K562 (cell line): ENCODE results near the gene AHSA1. TPM values are rescaled to one million over a fixed set of nuclear protein-coding genes. Genes with fewer than 3 reads are reported as not detected.

Experiments
- ATAC-seq: fragments of 200-7000 bp; cut with Tn5 transposase; 3 replicates; pipeline ENCODE4 v1.9.1; 2020; ENCODE audit warnings: moderate library complexity
- BruUV-seq: library from RNA; stranded (reverse); fragments of 400-500 nt; replicated peaks from 2 replicates; lab custom pipeline; 2021; lab: Mats Ljungman, UMichigan
- CTCF ChIA-PET: fragments of 300-600 bp; formaldehyde crosslinking; extraction: SDS; loops from one replicate; lab custom pipeline; 2021; ENCODE audit warnings: low intra/inter-chr PET ratio; lab: Yijun Ruan, JAX
- POLR2A ChIA-PET: fragments of 300-600, 350-650 bp; sonication (Branson Sonifier 250); formaldehyde crosslinking; extraction: SDS; loops from one replicate; lab custom pipeline; 2021; ENCODE audit warnings: antibody characterized with exemption, inconsistent platforms; lab: Yijun Ruan, JAX
- DNase-seq, 4 experiments: peaks; one replicate each; pipeline versions ENCODE4 v3.0.0 to v3.0.0-alpha.2; 2011 to 2018; ENCODE audit warnings: low spot score in 3 of 4, mixed read lengths in 3 of 4; ENCODE audit errors: extremely low read depth in 1 of 4
- FAIRE-seq: peaks from 2 replicates; lab custom pipeline; 2011; peaks lifted over from hg19 to GRCh38; lab: Jason Lieb, UNC
- H2AFZ ChIP-seq: 2 replicates; pipeline ENCODE4 v1.6.0; 2011; ENCODE audit warnings: low read depth, low read length, control low read depth, inconsistent platforms
- H3K27ac ChIP-seq: fragments of 200-600 bp; 3 replicates; pipeline ENCODE4 v1.8.0; 2011; ENCODE audit warnings: low read depth, mild to moderate bottlenecking, control low read depth, inconsistent platforms, low read length, moderate library complexity, mixed read lengths; ENCODE audit errors: extremely low read depth
- H3K27me3 ChIP-seq, 2 experiments: fragments of 300-600 bp in 1 of 2; 2 replicates in 1 of 2; 3 replicates in 1 of 2; pipeline versions ENCODE4 v1.6.0 to v1.8.0; 2011; ENCODE audit warnings: inconsistent platforms in 2 of 2, low read length in 2 of 2, mild to moderate bottlenecking in 1 of 2, mixed read lengths in 1 of 2, moderate library complexity in 1 of 2; ENCODE audit not compliant: control insufficient read depth in 2 of 2, insufficient read depth in 2 of 2
- H3K36me3 ChIP-seq: fragments of 300-600 bp; 3 replicates; pipeline ENCODE4 v1.8.0; 2011; ENCODE audit warnings: mild to moderate bottlenecking, low read length, inconsistent platforms; ENCODE audit not compliant: control insufficient read depth, insufficient read depth
- H3K4me1 ChIP-seq, 2 experiments: fragments of 200-600 bp in 1 of 2; replicated peaks in 1 of 2; 2 replicates in 1 of 2; 3 replicates in 1 of 2; pipeline versions ENCODE4 v1.5.1 to v1.8.0; 2011; ENCODE audit warnings: inconsistent platforms in 2 of 2, low read length in 2 of 2, mild to moderate bottlenecking in 1 of 2, mixed read lengths in 1 of 2, moderate library complexity in 1 of 2; ENCODE audit not compliant: control insufficient read depth in 2 of 2, insufficient read depth in 2 of 2
- H3K4me2 ChIP-seq: 2 replicates; pipeline ENCODE4 v1.6.1; 2011; ENCODE audit warnings: low read length, control low read depth, inconsistent platforms, mixed read lengths; ENCODE audit not compliant: insufficient read depth
- H3K4me3 ChIP-seq: fragments of 200-600 bp; sonication (generic), shearing (Covaris generic); 2 replicates; pipeline ENCODE4 v1.5.1; 2016; ENCODE audit warnings: control low read depth, inconsistent platforms
- H3K79me2 ChIP-seq: fragments of 200-600 bp; 3 replicates; pipeline ENCODE4 v1.8.0; 2011; ENCODE audit warnings: low read length, inconsistent platforms; ENCODE audit not compliant: control insufficient read depth, insufficient read depth
- H3K9ac ChIP-seq, 2 experiments: 2 replicates each; pipeline versions ENCODE4 v1.6.0 to v1.6.1; 2011; ENCODE audit warnings: low read depth in 2 of 2, low read length in 2 of 2, control low read depth in 1 of 2, inconsistent platforms in 1 of 2, mild to moderate bottlenecking in 1 of 2, mixed read lengths in 1 of 2; ENCODE audit not compliant: insufficient read depth in 1 of 2
- H3K9me1 ChIP-seq: one replicate; pipeline ENCODE4 v1.6.0; 2011; ENCODE audit warnings: inconsistent platforms, mild to moderate bottlenecking, low read length, moderate library complexity; ENCODE audit not compliant: control insufficient read depth, insufficient read depth
- H3K9me3 ChIP-seq: replicated peaks from 2 replicates; pipeline ENCODE4 v1.5.1; 2011; ENCODE audit warnings: low read depth, low read length, inconsistent platforms; ENCODE audit not compliant: control insufficient read depth, insufficient read depth
- H4K20me1 ChIP-seq: replicated peaks from 2 replicates; pipeline ENCODE4 v1.6.1; 2011; ENCODE audit warnings: low read length, inconsistent platforms, mixed read lengths; ENCODE audit not compliant: control insufficient read depth, insufficient read depth
- ATF1 ChIP-seq, 2 experiments: fragments of 450-650 bp in 1 of 2; IDR thresholded peaks; 2 replicates each; pipeline ENCODE4 v1.6.1; 2016; ENCODE audit warnings: missing compliant biosample characterization in 1 of 2, missing genetic modification characterization in 1 of 2
- DPF2 ChIP-seq: fragments of 450-650 bp; IDR thresholded peaks from 2 replicates; pipeline ENCODE4 v1.6.1; 2016
- HNRNPLL ChIP-seq: fragments of 200-400 bp; formaldehyde crosslinking; IDR thresholded peaks from 2 replicates; pipeline ENCODE4 v1.6.1; 2017; ENCODE audit warnings: low read length, low read depth, mild to moderate bottlenecking; ENCODE audit not compliant: poor library complexity, severe bottlenecking
- KLF6 ChIP-seq: fragments of 250-450 bp; sonication (Bioruptor Pico); IDR thresholded peaks from 2 replicates; pipeline ENCODE4 v1.4.0; 2020; ENCODE audit warnings: mild to moderate bottlenecking, moderate library complexity, borderline replicate concordance
- NR4A1 ChIP-seq, 2 experiments: fragments of 250-450 bp in 1 of 2; fragments of 450-650 bp in 1 of 2; sonication (Bioruptor Pico) in 1 of 2; IDR thresholded peaks; 2 replicates each; pipeline versions ENCODE4 v1.4.0 to v1.6.1; 2016 to 2020; ENCODE audit warnings: mild to moderate bottlenecking in 2 of 2, missing compliant biosample characterization in 1 of 2, missing genetic modification characterization in 1 of 2, moderate library complexity in 1 of 2
- ZNF23 ChIP-seq: fragments of 250-450 bp; sonication (Bioruptor Pico); IDR thresholded peaks from 2 replicates; pipeline ENCODE4 v1.4.0; 2020; ENCODE audit warnings: mild to moderate bottlenecking
- ZNF354B ChIP-seq: fragments of 250-450 bp; sonication (Bioruptor Pico); IDR thresholded peaks from 2 replicates; pipeline ENCODE4 v1.4.0; 2020
- WGBS: fragments of 100-300 bp; shearing (Covaris generic); methylation state at CpG from one replicate; pipeline ENCODE4 v1.1.6; 2016; ENCODE audit warnings: low coverage, mixed read lengths; ENCODE audit not compliant: insufficient coverage; ENCODE audit errors: missing lambda C conversion rate; 5-methylcytosine and 5-hydroxymethylcytosine counted together
- in situ Hi-C: fragments of 300-500 bp; cut with MboI; formaldehyde crosslinking; loops from 4 replicates; pipeline ENCODE4 v1.15.0; 2018; ENCODE audit warnings: inconsistent platforms, mixed read lengths
- intact Hi-C: fragments of 100-400 bp; cut with micrococcal nuclease; formaldehyde crosslinking; loops from 2 replicates; pipeline ENCODE4 v1.14.2; 2022
- polyA plus RNA-seq, 8 experiments: library from polyadenylated mRNA; depleted of rRNA in 4 of 8; stranded (reverse) in 5 of 8; unstranded in 3 of 8; fragments of >200 nt; fragmentation: Nextera tagmentation in 2 of 8; fragmentation: Illumina TruSeq in 1 of 8; extraction: Ambion mirVana in 2 of 8; extraction: Trizol in 1 of 8; gene quantifications; 2 replicates each; pipeline versions ENCODE4 v1.2.1 to v1.2.3, GENCODE V29; 2011 to 2014; ENCODE audit warnings: inconsistent platforms in 1 of 8, missing spikeins in 1 of 8
- total RNA-seq, 7 experiments: library from RNA; depleted of rRNA in 6 of 7; stranded (reverse); fragments of >200 nt in 6 of 7; fragmentation: Illumina TruSeq in 2 of 7; extraction: Trizol in 2 of 7; gene quantifications; 2 replicates each; pipeline versions ENCODE4 v1.2.1 to v1.2.3, GENCODE V29; 2011 to 2021; ENCODE audit warnings: low replicate concordance in 1 of 7
- TF ChIP-seq, protein P1 (sequence below): fragments of 450-650 bp; IDR thresholded peaks from 2 replicates; pipeline ENCODE4 v1.6.1; 2017; ENCODE audit warnings: mild to moderate bottlenecking, moderate library complexity
- TF ChIP-seq, protein P2 (sequence below): fragments of 200-600 bp; sonication (generic); IDR thresholded peaks from one replicate; pipeline ENCODE4 v1.6.1; 2012; ENCODE audit warnings: mild to moderate bottlenecking, low read depth, low read length, inconsistent platforms

AHSA1 gene
- total and polyA plus RNA-seq, 9 of the 15 experiments (the other 6 are each of a cell fraction or from before 2014, with no cell fraction given), result 41.4 to 317 (median 184) TPM

DNA sequence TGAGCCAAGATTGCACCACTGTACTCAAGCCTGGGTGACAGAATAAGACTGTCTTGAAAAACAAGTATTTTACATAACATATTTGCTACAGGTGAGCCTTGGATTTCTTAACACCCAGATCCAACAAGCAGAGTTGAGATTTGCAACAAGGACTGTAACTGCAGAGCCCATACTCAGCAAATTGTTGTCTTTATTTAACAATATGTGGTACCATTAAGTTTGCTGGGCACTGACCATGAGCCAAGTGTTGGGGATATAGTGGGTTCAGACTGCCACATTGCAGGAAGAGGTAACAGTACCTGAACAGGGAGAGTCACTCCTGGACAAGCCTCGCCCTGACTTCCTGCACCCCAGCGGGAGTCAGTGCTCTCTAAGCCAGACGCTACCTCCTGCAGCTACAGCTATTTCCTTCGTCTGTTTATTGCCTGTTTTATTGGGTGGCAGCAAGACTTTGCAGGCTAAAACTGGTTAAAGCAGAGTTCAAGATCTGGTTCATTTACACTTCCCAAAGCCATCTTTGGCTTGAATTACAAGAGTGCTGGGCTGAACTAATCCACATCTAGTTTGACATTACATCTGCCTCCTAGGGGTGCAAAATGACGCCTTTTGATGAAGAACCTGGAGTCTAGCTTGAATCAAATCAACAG, 12.5 kb downstream of the AHSA1 start:
- ChIA-PET POLR2A (interaction anchor here (2.2 kb wide), 1 partner anchor 12 kb away, joined by 7 read pairs; the partner anchor contains the start of genes AHSA1 and VIPAS39), CTCF (no interaction called here)
- Histone ChIP-seq H3K27ac (no peak overlapping the region), H3K9me3 (no peaks in the 10 kb centered on the region), H3K4me1 (peaks cover 0 to 2% of the 10 kb centered on the region in 2 experiments; a peak in 1 of 5 replicates), H3K4me3 (no peak overlapping the region), H3K79me2 (no peaks in the 10 kb centered on the region), H2AFZ (no peak overlapping the region), H3K4me2 (no peak overlapping the region), H3K27me3 (peaks cover 6 to 22% of the 10 kb centered on the region in 2 experiments; a peak in 4 of 5 replicates), H3K9me1 (no peaks in the 10 kb centered on the region), H3K9ac (no peak overlapping the region), H3K36me3 (peaks cover 35% of the 10 kb centered on the region; the same call in 2 of the 3 replicates), H4K20me1 (no peaks in the 10 kb centered on the region)
- TF ChIP-seq KLF6 (CRISPR knock-in tag) (no peak), DPF2 (no peak), HNRNPLL (no peak), ATF1 (CRISPR knock-in tag; IDR thresholded peaks at IDR 0.05) (no peak), ATF1 (tag; IDR thresholded peaks at IDR 0.05) (no peak), ZNF23 (CRISPR knock-in tag) (no peak), NR4A1 (CRISPR knock-in tag; IDR thresholded peaks at IDR 0.05) (no peak), NR4A1 (tag; IDR thresholded peaks at IDR 0.05) (no peak), ZNF354B (CRISPR knock-in tag) (no peak)
- TF ChIP-seq, protein P1, sequence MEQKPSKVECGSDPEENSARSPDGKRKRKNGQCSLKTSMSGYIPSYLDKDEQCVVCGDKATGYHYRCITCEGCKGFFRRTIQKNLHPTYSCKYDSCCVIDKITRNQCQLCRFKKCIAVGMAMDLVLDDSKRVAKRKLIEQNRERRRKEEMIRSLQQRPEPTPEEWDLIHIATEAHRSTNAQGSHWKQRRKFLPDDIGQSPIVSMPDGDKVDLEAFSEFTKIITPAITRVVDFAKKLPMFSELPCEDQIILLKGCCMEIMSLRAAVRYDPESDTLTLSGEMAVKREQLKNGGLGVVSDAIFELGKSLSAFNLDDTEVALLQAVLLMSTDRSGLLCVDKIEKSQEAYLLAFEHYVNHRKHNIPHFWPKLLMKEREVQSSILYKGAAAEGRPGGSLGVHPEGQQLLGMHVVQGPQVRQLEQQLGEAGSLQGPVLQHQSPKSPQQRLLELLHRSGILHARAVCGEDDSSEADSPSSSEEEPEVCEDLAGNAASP, result no peak
- TF ChIP-seq, protein P2, sequence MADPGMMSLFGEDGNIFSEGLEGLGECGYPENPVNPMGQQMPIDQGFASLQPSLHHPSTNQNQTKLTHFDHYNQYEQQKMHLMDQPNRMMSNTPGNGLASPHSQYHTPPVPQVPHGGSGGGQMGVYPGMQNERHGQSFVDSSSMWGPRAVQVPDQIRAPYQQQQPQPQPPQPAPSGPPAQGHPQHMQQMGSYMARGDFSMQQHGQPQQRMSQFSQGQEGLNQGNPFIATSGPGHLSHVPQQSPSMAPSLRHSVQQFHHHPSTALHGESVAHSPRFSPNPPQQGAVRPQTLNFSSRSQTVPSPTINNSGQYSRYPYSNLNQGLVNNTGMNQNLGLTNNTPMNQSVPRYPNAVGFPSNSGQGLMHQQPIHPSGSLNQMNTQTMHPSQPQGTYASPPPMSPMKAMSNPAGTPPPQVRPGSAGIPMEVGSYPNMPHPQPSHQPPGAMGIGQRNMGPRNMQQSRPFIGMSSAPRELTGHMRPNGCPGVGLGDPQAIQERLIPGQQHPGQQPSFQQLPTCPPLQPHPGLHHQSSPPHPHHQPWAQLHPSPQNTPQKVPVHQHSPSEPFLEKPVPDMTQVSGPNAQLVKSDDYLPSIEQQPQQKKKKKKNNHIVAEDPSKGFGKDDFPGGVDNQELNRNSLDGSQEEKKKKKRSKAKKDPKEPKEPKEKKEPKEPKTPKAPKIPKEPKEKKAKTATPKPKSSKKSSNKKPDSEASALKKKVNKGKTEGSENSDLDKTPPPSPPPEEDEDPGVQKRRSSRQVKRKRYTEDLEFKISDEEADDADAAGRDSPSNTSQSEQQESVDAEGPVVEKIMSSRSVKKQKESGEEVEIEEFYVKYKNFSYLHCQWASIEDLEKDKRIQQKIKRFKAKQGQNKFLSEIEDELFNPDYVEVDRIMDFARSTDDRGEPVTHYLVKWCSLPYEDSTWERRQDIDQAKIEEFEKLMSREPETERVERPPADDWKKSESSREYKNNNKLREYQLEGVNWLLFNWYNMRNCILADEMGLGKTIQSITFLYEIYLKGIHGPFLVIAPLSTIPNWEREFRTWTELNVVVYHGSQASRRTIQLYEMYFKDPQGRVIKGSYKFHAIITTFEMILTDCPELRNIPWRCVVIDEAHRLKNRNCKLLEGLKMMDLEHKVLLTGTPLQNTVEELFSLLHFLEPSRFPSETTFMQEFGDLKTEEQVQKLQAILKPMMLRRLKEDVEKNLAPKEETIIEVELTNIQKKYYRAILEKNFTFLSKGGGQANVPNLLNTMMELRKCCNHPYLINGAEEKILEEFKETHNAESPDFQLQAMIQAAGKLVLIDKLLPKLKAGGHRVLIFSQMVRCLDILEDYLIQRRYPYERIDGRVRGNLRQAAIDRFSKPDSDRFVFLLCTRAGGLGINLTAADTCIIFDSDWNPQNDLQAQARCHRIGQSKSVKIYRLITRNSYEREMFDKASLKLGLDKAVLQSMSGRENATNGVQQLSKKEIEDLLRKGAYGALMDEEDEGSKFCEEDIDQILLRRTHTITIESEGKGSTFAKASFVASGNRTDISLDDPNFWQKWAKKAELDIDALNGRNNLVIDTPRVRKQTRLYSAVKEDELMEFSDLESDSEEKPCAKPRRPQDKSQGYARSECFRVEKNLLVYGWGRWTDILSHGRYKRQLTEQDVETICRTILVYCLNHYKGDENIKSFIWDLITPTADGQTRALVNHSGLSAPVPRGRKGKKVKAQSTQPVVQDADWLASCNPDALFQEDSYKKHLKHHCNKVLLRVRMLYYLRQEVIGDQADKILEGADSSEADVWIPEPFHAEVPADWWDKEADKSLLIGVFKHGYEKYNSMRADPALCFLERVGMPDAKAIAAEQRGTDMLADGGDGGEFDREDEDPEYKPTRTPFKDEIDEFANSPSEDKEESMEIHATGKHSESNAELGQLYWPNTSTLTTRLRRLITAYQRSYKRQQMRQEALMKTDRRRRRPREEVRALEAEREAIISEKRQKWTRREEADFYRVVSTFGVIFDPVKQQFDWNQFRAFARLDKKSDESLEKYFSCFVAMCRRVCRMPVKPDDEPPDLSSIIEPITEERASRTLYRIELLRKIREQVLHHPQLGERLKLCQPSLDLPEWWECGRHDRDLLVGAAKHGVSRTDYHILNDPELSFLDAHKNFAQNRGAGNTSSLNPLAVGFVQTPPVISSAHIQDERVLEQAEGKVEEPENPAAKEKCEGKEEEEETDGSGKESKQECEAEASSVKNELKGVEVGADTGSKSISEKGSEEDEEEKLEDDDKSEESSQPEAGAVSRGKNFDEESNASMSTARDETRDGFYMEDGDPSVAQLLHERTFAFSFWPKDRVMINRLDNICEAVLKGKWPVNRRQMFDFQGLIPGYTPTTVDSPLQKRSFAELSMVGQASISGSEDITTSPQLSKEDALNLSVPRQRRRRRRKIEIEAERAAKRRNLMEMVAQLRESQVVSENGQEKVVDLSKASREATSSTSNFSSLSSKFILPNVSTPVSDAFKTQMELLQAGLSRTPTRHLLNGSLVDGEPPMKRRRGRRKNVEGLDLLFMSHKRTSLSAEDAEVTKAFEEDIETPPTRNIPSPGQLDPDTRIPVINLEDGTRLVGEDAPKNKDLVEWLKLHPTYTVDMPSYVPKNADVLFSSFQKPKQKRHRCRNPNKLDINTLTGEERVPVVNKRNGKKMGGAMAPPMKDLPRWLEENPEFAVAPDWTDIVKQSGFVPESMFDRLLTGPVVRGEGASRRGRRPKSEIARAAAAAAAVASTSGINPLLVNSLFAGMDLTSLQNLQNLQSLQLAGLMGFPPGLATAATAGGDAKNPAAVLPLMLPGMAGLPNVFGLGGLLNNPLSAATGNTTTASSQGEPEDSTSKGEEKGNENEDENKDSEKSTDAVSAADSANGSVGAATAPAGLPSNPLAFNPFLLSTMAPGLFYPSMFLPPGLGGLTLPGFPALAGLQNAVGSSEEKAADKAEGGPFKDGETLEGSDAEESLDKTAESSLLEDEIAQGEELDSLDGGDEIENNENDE, result no peak
- BruUV-seq, result no TSS peak
- no peak for ATAC-seq
- in situ Hi-C loops (no loop called here), intact Hi-C loops (no loop called here)
- WGBS, result 59% methylated on average over 4 of the region's 5 CpGs
- no peak for DNase-seq
- FAIRE-seq, result no peak
